HUES48 (cell line): Measurements from ENCODE around the gene ACP6.

Experiments used
- H3K27ac ChIP-seq: one replicate; pipeline ENCODE4 v1.7.0; 2013; ENCODE audit warnings: low read depth, low read length, inconsistent platforms
- H3K27me3 ChIP-seq: 2 replicates; pipeline ENCODE4 v1.6.1; 2013; ENCODE audit warnings: mild to moderate bottlenecking, low read length; ENCODE audit not compliant: control insufficient read depth, insufficient read depth
- H3K36me3 ChIP-seq: 2 replicates; pipeline ENCODE4 v1.6.1; 2013; ENCODE audit warnings: low read length; ENCODE audit not compliant: control insufficient read depth, insufficient read depth
- H3K4me1 ChIP-seq: 2 replicates; pipeline ENCODE4 v1.6.1; 2013; ENCODE audit warnings: mild to moderate bottlenecking, low read length; ENCODE audit not compliant: control insufficient read depth, insufficient read depth
- H3K4me3 ChIP-seq: 2 replicates; pipeline ENCODE4 v1.5.1; 2013; ENCODE audit warnings: mild to moderate bottlenecking, low read depth, low read length
- H3K9ac ChIP-seq: 2 replicates; pipeline ENCODE4 v1.6.1; 2013; ENCODE audit warnings: mild to moderate bottlenecking, low read depth, low read length, moderate library complexity
- H3K9me3 ChIP-seq: 2 replicates; pipeline ENCODE4 v1.6.1; 2013; ENCODE audit warnings: low read length; ENCODE audit not compliant: control insufficient read depth, insufficient read depth

ACP6 gene

GRCh38 chr1:147605591-147605990 is 64.7 kb downstream of the ACP6 start:
- Histone ChIP-seq H3K4me1 (peaks cover 14% of the 10 kb centered on the region), H3K9ac (no peak overlapping the region), H3K4me3 (no peak overlapping the region), H3K9me3 (no peaks in the 10 kb centered on the region), H3K27ac (no peak overlapping the region), H3K27me3 (no peaks in the 10 kb centered on the region), H3K36me3 (peaks cover 43% of the 10 kb centered on the region)

GRCh38 chr1:147603986-147604385 is 66.3 kb downstream of the ACP6 start:
- no peak overlapping the region for H3K9ac ChIP-seq
- H3K4me1 ChIP-seq, result peaks cover 8% of the 10 kb centered on the region
- no peak overlapping the region for H3K4me3 ChIP-seq
- no peak overlapping the region for H3K27ac ChIP-seq
- H3K36me3 ChIP-seq, result peaks cover 35% of the 10 kb centered on the region
- H3K9me3 ChIP-seq, result no peaks in the 10 kb centered on the region
- H3K27me3 ChIP-seq, result no peaks in the 10 kb centered on the region

- Histone ChIP-seq H3K36me3 (peaks cover 7% of the 10 kb centered on the region), H3K4me1 (peaks cover 28% of the 10 kb centered on the region), H3K4me3 (peak overlapping the region; percentile 88), H3K27ac (peak overlapping the region; percentile 89), H3K27me3 (peaks cover 20% of the 10 kb centered on the region), H3K9me3 (no peaks in the 10 kb centered on the region), H3K9ac (peak overlapping the region; percentile 59)
Measured at GRCh38 chr1:147600119-147601111, 69.9 kb downstream of the ACP6 start.

GRCh38 chr1:147599362-147600118 is 70.8 kb downstream of the ACP6 start:
- peaks cover 30% of the 10 kb centered on the region for H3K4me1 ChIP-seq
- H3K9me3 ChIP-seq, result no peaks in the 10 kb centered on the region
- H3K36me3 ChIP-seq, result no peaks in the 10 kb centered on the region
- peak overlapping the region; percentile 92 for H3K27ac ChIP-seq
- H3K27me3 ChIP-seq, result peaks cover 20% of the 10 kb centered on the region
- peak overlapping the region; percentile 55 for H3K9ac ChIP-seq
- peak overlapping the region; percentile 88 for H3K4me3 ChIP-seq

- H3K9me3 ChIP-seq, result no peaks in the 10 kb centered on the region
- peak overlapping the region; percentile 70 for H3K4me3 ChIP-seq
- H3K36me3 ChIP-seq, result no peaks in the 10 kb centered on the region
- H3K4me1 ChIP-seq, result peaks cover 37% of the 10 kb centered on the region
- H3K27ac ChIP-seq, result peak overlapping the region; percentile 92
- peak overlapping the region; percentile 55 for H3K9ac ChIP-seq
- H3K27me3 ChIP-seq, result peaks cover 28% of the 10 kb centered on the region
Measured at GRCh38 chr1:147598621-147599361, 71.5 kb downstream of the ACP6 start.

- Histone ChIP-seq H3K4me3 (no peak overlapping the region), H3K36me3 (no peaks in the 10 kb centered on the region), H3K9ac (no peak overlapping the region), H3K4me1 (peaks cover 39% of the 10 kb centered on the region), H3K27ac (no peak overlapping the region), H3K9me3 (no peaks in the 10 kb centered on the region), H3K27me3 (peaks cover 42% of the 10 kb centered on the region)
Measured at GRCh38 chr1:147597010-147597409, 73.3 kb downstream of the ACP6 start.
